PFSK-1 (cell line): ENCODE results near the gene SLC2A11.

Source experiments
- POLR2AphosphoS5 ChIP-seq: IDR thresholded peaks from 2 replicates; pipeline ENCODE4 v1.6.1; 2012; ENCODE audit warnings: low read depth, mild to moderate bottlenecking, control low read depth, low read length, moderate library complexity
- REST ChIP-seq, 2 experiments: IDR thresholded peaks; 2 replicates each; pipeline versions ENCODE4 v1.6.1 to v1.8.0; 2011 to 2012; ENCODE audit warnings: low read depth in 2 of 2, low read length in 2 of 2, control low read depth in 1 of 2, inconsistent platforms in 1 of 2, mild to moderate bottlenecking in 1 of 2, moderate library complexity in 1 of 2; ENCODE audit not compliant: insufficient read depth in 1 of 2

- TF ChIP-seq POLR2AphosphoS5 (0 out of 2 replicates have a peak, but pooled peaks have one; percentile 5), REST (IDR thresholded peaks at IDR 0.05; ENCODE audit: insufficient read depth in 1 of 2, low read depth in 2 of 2, low read length in 2 of 2) (no peak)
These were observed 37.3 kb downstream of the SLC2A11 start for GRCh38 chr22:23894710-23895598.
